Measurements from ENCODE around the gene SLC36A1. TPM values are rescaled to one million over a fixed set of nuclear protein-coding genes. Genes with fewer than 3 reads are reported as not detected.

The SLC36A1 gene
- 6.4 TPM for polyA plus RNA-seq (2013, experiment 1 of 2)
- polyA plus RNA-seq (2013, experiment 2 of 2): 5.5 TPM

- H3K4ac ChIP-seq (ENCODE audit: low read length): no peak within 1 kb of the TSS
- WGBS, 2 donors (ENCODE audit: extremely low coverage in 2 of 2, insufficient read length in 2 of 2, insufficient replicate concordance in 1 of 2): no CpG with 5 or more reads among the region's 46 CpGs
Measured at GRCh38 chr5:151447174-151448037, at the start of gene SLC36A1. TSS of gene SLC36A1 (plus strand) at chr5:151447603. CDS start at chr5:151458793, 11,190 bp downstream.

DNA sequence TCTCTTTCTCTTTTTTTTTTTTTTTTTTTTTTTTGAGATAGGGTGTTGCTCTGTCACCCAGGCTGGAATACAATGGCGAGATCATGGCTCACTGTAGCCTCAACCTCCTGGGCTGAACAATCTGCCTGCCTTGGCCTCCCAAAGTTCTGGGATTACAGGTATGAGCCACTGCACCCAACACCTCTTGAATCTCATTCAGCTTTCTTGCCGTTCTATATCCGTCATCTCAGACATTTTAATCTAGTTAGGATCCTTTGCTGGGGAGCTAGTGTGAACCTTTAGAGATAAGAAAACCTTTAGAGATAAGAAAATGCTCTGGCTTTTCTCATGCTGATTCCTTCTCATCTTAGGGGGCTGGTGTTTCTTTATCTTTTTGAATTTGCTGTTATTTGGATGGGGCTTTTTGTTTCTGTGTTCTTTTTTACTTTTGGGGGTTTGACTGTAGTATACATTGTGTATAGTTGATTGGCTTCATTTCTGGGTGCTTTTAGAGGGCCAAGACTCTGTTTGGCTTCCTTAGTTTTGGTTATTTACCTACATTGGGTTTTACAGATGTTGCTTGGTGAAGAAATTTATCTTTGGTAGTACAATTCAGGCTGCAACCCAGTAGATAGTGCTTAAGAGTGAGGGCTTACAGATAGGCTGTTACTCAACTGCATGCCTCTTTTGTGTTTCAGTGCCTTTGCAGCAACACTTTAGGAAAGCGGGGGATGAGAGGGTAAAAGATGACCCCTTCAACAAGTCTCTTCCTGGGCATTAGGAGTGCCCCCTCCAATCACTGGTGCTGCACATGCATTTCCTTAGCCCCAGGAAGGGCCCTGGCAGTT, 41.9 kb upstream of the SLC36A1 start:
- H3K27me3 ChIP-seq (ENCODE audit: control insufficient read depth in 3 of 3, insufficient read depth in 3 of 3, low read depth in 1 of 3, low read length in 3 of 3): no peaks in the 10 kb centered on the region
- no peak overlapping the region for H2BK120ac ChIP-seq (ENCODE audit: low read depth, low read length)
- H3K27ac ChIP-seq (replicated peaks; ENCODE audit: low read length): no peak overlapping the region
- no peaks in the 10 kb centered on the region for H3K79me1 ChIP-seq (ENCODE audit: low read depth, low read length)
- H3K14ac ChIP-seq (ENCODE audit: low read length): no peak overlapping the region
- peaks cover 0 to 2% of the 10 kb centered on the region in 2 donors for H3K4me1 ChIP-seq (ENCODE audit: control insufficient read depth in 2 of 2, insufficient read depth in 1 of 2, low read depth in 1 of 2, low read length in 2 of 2)
- no CpG with 5 or more reads among the region's 4 CpGs for WGBS, 2 donors (ENCODE audit: extremely low coverage in 2 of 2, insufficient read length in 2 of 2, insufficient replicate concordance in 1 of 2)
- no peak overlapping the region for H2AFZ ChIP-seq (ENCODE audit: low read length)
- no peaks in the 10 kb centered on the region for H3K36me3 ChIP-seq (replicated peaks in 1 of 2; ENCODE audit: control insufficient read depth in 2 of 2, insufficient read depth in 2 of 2, low read length in 2 of 2)
- H2BK15ac ChIP-seq (ENCODE audit: low read length): no peak overlapping the region
- H4K91ac ChIP-seq (ENCODE audit: low read depth, low read length, poor library complexity): no peak overlapping the region
- H2AK5ac ChIP-seq (ENCODE audit: low read depth, low read length): no peak overlapping the region
- H2BK12ac ChIP-seq (ENCODE audit: low read length): no peak overlapping the region
- no peak overlapping the region for H4K8ac ChIP-seq (ENCODE audit: low read depth, low read length)
- no peaks in the 10 kb centered on the region for H3K9me3 ChIP-seq (replicated peaks in 1 of 2; ENCODE audit: control insufficient read depth in 2 of 2, insufficient read depth in 1 of 2, low read depth in 1 of 2, low read length in 2 of 2)
- H3K4ac ChIP-seq (ENCODE audit: low read length): no peak overlapping the region
- no peak for DNase-seq (ENCODE audit: low spot score)
- H3K4me2 ChIP-seq (ENCODE audit: insufficient read depth, low read length, poor library complexity, severe bottlenecking): no peak overlapping the region
- H2BK5ac ChIP-seq (ENCODE audit: low read length): no peak overlapping the region
- H3K18ac ChIP-seq (ENCODE audit: low read length): no peak overlapping the region
- no peak overlapping the region for H3K9ac ChIP-seq (ENCODE audit: low read depth, low read length, poor library complexity)
- H3K23ac ChIP-seq (ENCODE audit: low read depth, low read length, poor library complexity): no peak overlapping the region
- no peak overlapping the region for H3K4me3 ChIP-seq (ENCODE audit: low read length in 2 of 2)

More at GRCh38 chr5:151447174-151448037, at the start of gene SLC36A1:
- Histone ChIP-seq H3K36me3 (replicated peaks in 1 of 2; ENCODE audit: control insufficient read depth in 2 of 2, insufficient read depth in 2 of 2, low read length in 2 of 2) (no peaks in the 10 kb centered on the region), H4K8ac (ENCODE audit: low read depth, low read length) (no peak within 1 kb of the TSS), H2AFZ (ENCODE audit: low read length) (peak within 1 kb of the TSS; percentile 90), H3K4me3 (ENCODE audit: low read length in 2 of 2) (peak within 1 kb of the TSS; percentile 65 to 84), H3K23ac (ENCODE audit: low read depth, low read length, poor library complexity) (no peak within 1 kb of the TSS), H3K18ac (ENCODE audit: low read length) (peak within 1 kb of the TSS; percentile 76), H3K9ac (ENCODE audit: low read depth, low read length, poor library complexity) (peak within 1 kb of the TSS; percentile 87), H3K9me3 (replicated peaks in 1 of 2; ENCODE audit: control insufficient read depth in 2 of 2, insufficient read depth in 1 of 2, low read depth in 1 of 2, low read length in 2 of 2) (no peaks in the 10 kb centered on the region), H2AK5ac (ENCODE audit: low read depth, low read length) (no peak within 1 kb of the TSS), H2BK12ac (ENCODE audit: low read length) (peak within 1 kb of the TSS; percentile 30), H2BK5ac (ENCODE audit: low read length) (no peak within 1 kb of the TSS), H3K27ac (replicated peaks; ENCODE audit: low read length) (peak within 1 kb of the TSS; percentile 35), H2BK120ac (ENCODE audit: low read depth, low read length) (no peak within 1 kb of the TSS), H3K14ac (ENCODE audit: low read length) (no peak within 1 kb of the TSS), H3K4me1 (ENCODE audit: control insufficient read depth in 2 of 2, insufficient read depth in 1 of 2, low read depth in 1 of 2, low read length in 2 of 2) (peaks cover 4 to 7% of the 10 kb centered on the region in 2 donors), H3K79me1 (ENCODE audit: low read depth, low read length) (peaks cover 1% of the 10 kb centered on the region), H2BK15ac (ENCODE audit: low read length) (no peak within 1 kb of the TSS), H3K4me2 (ENCODE audit: insufficient read depth, low read length, poor library complexity, severe bottlenecking) (peak within 1 kb of the TSS; percentile 72), H4K91ac (ENCODE audit: low read depth, low read length, poor library complexity) (no peak within 1 kb of the TSS), H3K27me3 (ENCODE audit: control insufficient read depth in 3 of 3, insufficient read depth in 3 of 3, low read depth in 1 of 3, low read length in 3 of 3) (no peaks in the 10 kb centered on the region)
- peak; percentile 97 for DNase-seq (ENCODE audit: low spot score)

DNA sequence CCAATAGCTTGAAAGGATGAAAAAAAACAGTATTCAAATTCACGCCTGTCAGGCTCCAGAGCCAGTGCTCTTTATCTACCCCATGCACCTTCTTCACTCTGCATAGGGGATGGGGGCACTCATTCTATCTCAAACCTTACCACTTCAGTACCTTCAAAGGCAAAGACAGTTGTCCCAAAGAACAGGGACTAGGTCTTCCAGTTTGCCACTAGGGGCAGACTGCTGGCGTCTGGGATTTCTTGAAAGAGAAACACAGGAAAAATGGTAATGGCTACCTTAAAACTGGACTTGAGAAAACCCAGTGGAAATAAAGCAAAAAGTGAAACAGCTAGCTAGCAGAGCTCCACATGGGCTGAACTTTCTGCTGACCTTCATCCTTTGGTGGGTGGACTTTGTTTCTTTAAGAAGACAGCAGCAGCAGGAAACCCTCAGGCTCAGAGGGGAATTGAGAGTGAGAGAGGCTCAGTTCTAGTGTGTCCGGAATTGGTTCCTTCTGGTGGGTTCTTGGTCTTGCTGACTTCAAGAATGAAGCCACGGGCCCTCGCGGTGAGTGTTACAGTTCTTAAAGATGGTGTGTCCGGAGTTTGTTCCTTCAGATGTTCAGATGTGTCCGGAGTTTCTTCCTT, 41.0 kb upstream of the SLC36A1 start:
- Histone ChIP-seq H3K4ac (ENCODE audit: low read length) (no peak overlapping the region), H2BK12ac (ENCODE audit: low read length) (no peak overlapping the region), H2BK5ac (ENCODE audit: low read length) (no peak overlapping the region), H3K4me3 (ENCODE audit: low read length in 2 of 2) (no peak overlapping the region), H3K14ac (ENCODE audit: low read length) (no peak overlapping the region), H4K91ac (ENCODE audit: low read depth, low read length, poor library complexity) (no peak overlapping the region), H3K18ac (ENCODE audit: low read length) (no peak overlapping the region), H2BK15ac (ENCODE audit: low read length) (no peak overlapping the region), H3K27ac (replicated peaks; ENCODE audit: low read length) (no peak overlapping the region), H3K4me2 (ENCODE audit: insufficient read depth, low read length, poor library complexity, severe bottlenecking) (no peak overlapping the region), H3K4me1 (ENCODE audit: control insufficient read depth in 2 of 2, insufficient read depth in 1 of 2, low read depth in 1 of 2, low read length in 2 of 2) (peaks cover 0 to 2% of the 10 kb centered on the region in 2 donors), H2BK120ac (ENCODE audit: low read depth, low read length) (no peak overlapping the region), H2AK5ac (ENCODE audit: low read depth, low read length) (no peak overlapping the region), H3K23ac (ENCODE audit: low read depth, low read length, poor library complexity) (no peak overlapping the region), H3K9me3 (replicated peaks in 1 of 2; ENCODE audit: control insufficient read depth in 2 of 2, insufficient read depth in 1 of 2, low read depth in 1 of 2, low read length in 2 of 2) (no peaks in the 10 kb centered on the region), H2AFZ (ENCODE audit: low read length) (peak overlapping the region; percentile 47), H3K9ac (ENCODE audit: low read depth, low read length, poor library complexity) (no peak overlapping the region), H3K79me1 (ENCODE audit: low read depth, low read length) (no peaks in the 10 kb centered on the region), H4K8ac (ENCODE audit: low read depth, low read length) (no peak overlapping the region), H3K27me3 (ENCODE audit: control insufficient read depth in 3 of 3, insufficient read depth in 3 of 3, low read depth in 1 of 3, low read length in 3 of 3) (no peaks in the 10 kb centered on the region), H3K36me3 (replicated peaks in 1 of 2; ENCODE audit: control insufficient read depth in 2 of 2, insufficient read depth in 2 of 2, low read length in 2 of 2) (no peaks in the 10 kb centered on the region)
- DNase-seq (ENCODE audit: low spot score): no peak
- no CpG with 5 or more reads among the region's 8 CpGs for WGBS, 2 donors (ENCODE audit: extremely low coverage in 2 of 2, insufficient read length in 2 of 2, insufficient replicate concordance in 1 of 2)

Measured in neuronal stem cell (in vitro differentiated cells).